Measurements from ENCODE around the gene KIF1B.
A peak's percentile ranks its signal among the peaks of the same experiment; 100 is the strongest.

Gene KIF1B

GRCh38 chr1:10389271-10389973 lies 179.1 kb downstream of the KIF1B start:
- DNase-seq (ENCODE audit: low read depth): no peak
- no peak overlapping the region for H3K4me3 ChIP-seq (ENCODE audit: control insufficient read depth, low read depth, low read length)
- TF ChIP-seq, protein P1, sequence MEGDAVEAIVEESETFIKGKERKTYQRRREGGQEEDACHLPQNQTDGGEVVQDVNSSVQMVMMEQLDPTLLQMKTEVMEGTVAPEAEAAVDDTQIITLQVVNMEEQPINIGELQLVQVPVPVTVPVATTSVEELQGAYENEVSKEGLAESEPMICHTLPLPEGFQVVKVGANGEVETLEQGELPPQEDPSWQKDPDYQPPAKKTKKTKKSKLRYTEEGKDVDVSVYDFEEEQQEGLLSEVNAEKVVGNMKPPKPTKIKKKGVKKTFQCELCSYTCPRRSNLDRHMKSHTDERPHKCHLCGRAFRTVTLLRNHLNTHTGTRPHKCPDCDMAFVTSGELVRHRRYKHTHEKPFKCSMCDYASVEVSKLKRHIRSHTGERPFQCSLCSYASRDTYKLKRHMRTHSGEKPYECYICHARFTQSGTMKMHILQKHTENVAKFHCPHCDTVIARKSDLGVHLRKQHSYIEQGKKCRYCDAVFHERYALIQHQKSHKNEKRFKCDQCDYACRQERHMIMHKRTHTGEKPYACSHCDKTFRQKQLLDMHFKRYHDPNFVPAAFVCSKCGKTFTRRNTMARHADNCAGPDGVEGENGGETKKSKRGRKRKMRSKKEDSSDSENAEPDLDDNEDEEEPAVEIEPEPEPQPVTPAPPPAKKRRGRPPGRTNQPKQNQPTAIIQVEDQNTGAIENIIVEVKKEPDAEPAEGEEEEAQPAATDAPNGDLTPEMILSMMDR (conservative IDR thresholded peaks at IDR 0.05; ENCODE audit: control insufficient read depth, insufficient read depth, low read depth, low read length): no peak

DNA sequence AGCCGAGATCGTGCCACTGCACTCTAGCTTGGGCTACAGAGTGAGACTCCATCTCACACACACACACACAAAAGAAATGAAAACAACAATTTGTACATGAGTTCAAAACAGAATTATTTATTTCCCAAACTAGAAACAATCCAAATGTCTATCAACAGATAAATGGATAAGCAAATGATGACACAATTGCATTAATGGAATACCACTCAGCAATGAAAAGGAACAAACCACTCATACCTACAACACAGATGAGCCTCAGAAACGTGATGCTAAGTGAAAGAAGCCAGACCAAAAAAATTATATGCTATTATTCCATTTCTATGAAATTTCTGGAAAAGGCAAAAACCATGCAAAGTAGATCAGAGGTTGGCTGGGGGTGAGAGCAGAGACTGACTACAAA lies 186.5 kb downstream of the KIF1B start:
- TF ChIP-seq, protein P1 (conservative IDR thresholded peaks at IDR 0.05; ENCODE audit: control insufficient read depth, insufficient read depth, low read depth, low read length): no peak

DNA sequence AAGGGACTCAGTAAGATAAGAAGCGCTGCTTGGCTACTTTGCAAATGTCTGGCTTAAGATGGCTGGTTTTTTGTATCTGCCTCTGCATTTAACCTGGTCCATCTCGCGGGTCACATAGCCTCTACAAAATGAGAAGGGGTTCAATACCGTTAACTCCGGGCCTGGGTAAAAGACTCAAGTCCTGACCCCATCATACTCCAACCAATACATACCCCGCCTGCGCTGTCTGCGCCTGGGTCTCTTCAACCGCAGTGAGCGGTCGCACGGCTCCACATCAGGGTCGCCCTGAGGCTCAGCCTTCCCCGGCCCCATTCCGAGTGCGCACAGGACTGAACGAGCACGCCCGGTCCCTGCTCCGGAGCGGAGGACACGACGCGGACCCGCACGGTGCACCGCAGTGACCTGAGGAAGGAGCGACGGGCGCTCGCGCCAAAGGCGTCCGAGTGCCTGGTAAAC lies 187.9 kb downstream of the KIF1B start:
- TF ChIP-seq, protein P1 (conservative IDR thresholded peaks at IDR 0.05; ENCODE audit: control insufficient read depth, insufficient read depth, low read depth, low read length): no peak
- peak overlapping the region; percentile 81 for H3K4me3 ChIP-seq (ENCODE audit: control insufficient read depth, low read depth, low read length)
- DNase-seq (ENCODE audit: low read depth): peak; percentile 12

More for the DNA sequence above, 186.5 kb downstream of the KIF1B start:
- no peak for DNase-seq (ENCODE audit: low read depth)
- no peak overlapping the region for H3K4me3 ChIP-seq (ENCODE audit: control insufficient read depth, low read depth, low read length)

DNA sequence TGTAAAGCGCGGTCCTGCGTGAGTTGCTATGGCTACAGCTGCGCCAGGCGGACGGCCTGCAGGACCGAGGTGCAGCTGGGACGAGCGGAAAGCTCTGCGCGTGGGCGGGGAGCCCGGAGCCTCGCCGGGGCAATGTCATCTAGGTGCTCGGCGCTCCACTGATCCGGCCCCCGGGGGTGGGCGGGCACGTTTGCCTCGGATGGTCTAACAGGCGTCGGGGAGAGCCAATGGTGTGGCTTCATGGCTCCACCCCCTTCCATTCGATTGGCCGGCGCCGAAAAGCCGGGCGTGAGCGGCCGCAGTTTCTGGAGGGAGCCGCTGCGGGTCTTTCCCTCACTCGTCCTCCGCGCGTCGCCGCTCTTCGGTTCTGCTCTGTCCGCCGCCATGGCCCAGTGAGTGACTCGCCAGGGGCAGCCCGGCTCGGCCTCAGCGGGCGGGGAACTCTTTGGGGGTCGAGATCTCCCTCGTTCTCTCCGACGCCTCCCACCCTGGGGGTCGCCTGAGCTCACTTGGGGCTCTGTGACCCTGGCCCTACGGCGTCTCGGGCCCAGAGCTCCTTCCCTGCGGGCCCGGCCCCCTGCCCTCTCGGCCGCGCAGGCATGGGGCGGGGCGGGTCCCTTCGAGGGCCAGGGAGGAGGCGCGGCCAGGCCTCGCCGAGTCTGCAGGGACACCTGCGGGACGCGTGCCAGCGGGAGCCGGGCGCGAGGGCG lies 188.5 kb downstream of the KIF1B start, which contains the start of gene PGD:
Gene PGD (plus strand): TSS at position 331 of the 710 bp plus-strand sequence. CDS start 54 bp downstream, at position 385.
- TF ChIP-seq, protein P1 (conservative IDR thresholded peaks at IDR 0.05; ENCODE audit: control insufficient read depth, insufficient read depth, low read depth, low read length): no peak
- peak; percentile 97 for DNase-seq (ENCODE audit: low read depth)
- H3K4me3 ChIP-seq (ENCODE audit: control insufficient read depth, low read depth, low read length): peak within 1 kb of the TSS; percentile 81

DNA sequence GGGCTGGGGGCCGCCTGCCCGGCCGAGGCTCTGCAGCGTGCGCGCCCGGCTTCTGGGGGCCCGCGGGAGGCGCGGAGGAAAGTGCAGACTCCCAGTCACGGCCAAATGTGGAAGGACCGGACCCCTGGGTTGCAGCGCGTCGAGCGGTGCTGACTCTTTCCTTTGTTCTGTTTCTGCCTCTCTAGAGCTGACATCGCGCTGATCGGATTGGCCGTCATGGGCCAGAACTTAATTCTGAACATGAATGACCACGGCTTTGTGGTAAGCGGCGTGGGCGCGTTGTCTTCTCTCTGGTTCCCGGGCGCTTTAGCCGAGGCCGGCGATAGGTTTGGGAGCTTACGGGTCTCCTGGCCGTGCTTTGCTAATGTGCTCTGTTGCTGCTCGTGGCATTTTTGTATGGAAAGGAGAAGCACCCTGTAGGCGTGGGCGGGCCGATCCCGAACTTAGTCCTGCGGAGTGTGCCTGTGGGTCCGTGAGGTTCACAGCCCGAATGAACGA lies 189.1 kb downstream of the KIF1B start:
- H3K4me3 ChIP-seq (ENCODE audit: control insufficient read depth, low read depth, low read length): peak overlapping the region; percentile 81
- DNase-seq (ENCODE audit: low read depth): peak; percentile 55
- TF ChIP-seq, protein P1 (conservative IDR thresholded peaks at IDR 0.05; ENCODE audit: control insufficient read depth, insufficient read depth, low read depth, low read length): no peak

DNA sequence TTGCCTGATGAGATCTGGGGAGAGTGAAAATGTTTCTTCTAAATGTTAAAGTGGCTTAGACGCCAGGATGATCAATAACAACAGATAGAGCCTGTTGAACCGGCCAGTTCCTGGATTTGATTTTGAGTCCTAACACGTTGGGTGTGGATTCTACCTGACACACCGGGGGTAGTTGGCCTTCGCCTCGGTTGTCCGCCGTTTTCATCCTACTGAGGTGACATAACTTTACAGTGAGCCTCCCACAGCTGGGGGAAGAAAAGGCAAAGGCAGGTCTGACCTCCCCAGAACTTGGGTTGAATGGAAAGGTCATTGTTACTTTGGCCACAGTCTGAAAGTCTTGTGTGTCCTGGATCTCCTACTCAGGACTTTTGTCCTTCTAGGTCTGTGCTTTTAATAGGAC lies 189.6 kb downstream of the KIF1B start:
- peak overlapping the region; percentile 81 for H3K4me3 ChIP-seq (ENCODE audit: control insufficient read depth, low read depth, low read length)
- TF ChIP-seq, protein P1 (conservative IDR thresholded peaks at IDR 0.05; ENCODE audit: control insufficient read depth, insufficient read depth, low read depth, low read length): no peak
- no peak for DNase-seq (ENCODE audit: low read depth)
